ENCODE results near the gene PLD1.

PLD1 gene

DNA sequence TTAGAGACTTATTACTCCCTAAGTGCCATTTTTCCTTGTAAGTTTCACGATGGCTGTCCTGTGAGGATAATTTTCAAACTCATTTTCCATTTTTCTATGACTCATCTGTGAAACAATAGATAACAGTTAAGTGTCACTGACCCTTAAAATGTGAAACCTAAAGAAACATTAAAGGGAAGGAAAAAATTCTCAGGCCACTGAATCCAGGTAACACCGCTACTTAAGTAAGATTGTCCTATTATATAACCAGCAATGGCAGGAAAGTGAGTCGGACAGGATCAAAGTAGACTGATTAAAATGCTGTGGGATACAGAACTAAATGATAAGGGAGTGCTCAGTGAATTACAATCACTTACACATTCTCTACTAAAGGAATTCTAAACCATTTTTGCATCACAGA lies 12.4 kb downstream of the PLD1 start:
- no peak for DNase-seq (ENCODE audit: low read depth)

DNA sequence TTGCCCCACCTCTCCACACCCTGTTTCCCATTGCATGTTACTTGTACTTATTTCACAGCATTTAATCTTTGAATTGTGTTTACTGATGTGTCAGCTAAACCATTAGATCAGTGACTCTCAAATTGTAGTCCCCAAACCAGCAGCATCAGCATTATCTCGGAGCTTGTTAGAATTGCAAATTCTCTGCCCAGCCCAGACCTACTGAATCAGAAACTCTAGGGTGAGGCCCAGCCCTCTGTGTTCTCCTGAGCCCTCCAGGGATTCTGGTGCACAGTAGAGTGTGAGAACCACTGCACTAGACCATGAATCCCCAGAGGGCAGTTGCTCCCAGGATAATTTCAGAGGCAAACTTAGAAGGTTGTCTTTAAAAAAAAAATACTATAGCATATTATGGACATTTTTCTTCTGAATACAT lies 13.0 kb downstream of the PLD1 start:
- no peak for DNase-seq (ENCODE audit: low read depth)

DNA sequence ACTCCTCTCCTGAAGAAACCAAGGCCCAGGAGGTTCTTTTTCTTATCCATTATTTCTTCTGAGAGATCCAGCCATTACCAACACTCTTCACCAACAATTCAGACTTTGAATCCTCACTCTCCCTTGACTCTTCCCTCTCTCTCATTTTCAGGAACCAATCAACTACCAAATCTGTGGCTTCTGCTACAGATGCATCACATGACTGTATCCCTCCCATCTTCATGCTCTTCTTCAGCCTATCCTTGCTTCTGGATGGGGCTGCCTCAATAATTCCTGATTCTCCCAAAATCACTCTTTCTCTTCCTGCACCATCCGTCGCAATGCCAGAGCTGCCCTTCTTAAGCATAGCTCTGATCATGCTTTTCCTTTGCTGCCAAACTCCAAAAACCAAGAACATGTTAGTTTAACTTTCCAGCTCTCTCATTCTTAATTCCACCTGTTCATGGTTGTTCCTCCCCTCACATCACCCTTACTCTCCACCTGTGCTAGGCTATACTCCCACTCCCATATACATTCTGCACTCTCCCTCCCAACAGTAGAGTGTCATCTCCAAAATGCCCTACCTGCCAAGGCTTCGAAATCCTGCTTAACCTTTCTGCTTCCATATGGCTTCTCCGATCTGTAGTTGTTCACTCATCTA lies 13.5 kb downstream of the PLD1 start:
- no peak for DNase-seq (ENCODE audit: low read depth)

DNA sequence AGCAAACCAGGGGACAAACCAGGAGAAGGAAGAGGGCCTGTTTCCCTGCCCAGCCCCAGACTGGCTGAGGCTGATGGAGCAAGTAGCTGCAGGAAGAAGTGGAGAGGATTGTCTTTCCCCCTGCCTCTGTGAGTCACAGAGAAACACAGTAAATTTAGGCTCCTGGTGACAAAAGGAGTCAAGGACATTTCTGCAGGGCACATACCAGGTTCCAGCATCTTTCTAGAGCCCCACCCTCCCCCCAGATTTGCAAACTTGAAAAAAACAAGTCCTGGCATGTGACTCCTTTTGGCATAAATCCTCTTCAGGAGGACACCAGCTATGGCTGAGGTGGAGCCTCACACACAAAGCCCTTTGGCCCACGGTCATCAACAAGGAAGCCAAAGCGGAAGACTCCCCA lies 17.8 kb downstream of the PLD1 start:
- DNase-seq (ENCODE audit: low read depth) = no peak

DNA sequence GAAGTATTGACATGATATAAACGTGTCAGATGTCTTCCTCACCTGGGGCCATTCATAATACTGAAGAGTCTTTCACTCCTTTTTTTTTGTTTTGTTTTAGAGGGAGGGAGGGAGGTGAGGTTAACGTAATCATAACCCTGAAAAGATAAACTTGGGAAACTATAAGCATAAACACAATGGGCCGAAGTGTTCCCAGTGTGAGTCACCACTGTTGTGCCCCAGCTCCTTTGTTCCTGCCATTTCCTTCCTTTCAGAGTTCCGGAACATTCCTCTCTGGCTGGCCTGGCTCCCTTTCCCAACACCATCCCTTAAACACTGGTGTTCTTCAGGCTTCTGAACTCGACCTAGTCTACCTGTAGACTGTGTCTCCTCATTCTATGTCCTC lies 18.6 kb downstream of the PLD1 start:
- no peak for DNase-seq (ENCODE audit: low read depth)

DNA sequence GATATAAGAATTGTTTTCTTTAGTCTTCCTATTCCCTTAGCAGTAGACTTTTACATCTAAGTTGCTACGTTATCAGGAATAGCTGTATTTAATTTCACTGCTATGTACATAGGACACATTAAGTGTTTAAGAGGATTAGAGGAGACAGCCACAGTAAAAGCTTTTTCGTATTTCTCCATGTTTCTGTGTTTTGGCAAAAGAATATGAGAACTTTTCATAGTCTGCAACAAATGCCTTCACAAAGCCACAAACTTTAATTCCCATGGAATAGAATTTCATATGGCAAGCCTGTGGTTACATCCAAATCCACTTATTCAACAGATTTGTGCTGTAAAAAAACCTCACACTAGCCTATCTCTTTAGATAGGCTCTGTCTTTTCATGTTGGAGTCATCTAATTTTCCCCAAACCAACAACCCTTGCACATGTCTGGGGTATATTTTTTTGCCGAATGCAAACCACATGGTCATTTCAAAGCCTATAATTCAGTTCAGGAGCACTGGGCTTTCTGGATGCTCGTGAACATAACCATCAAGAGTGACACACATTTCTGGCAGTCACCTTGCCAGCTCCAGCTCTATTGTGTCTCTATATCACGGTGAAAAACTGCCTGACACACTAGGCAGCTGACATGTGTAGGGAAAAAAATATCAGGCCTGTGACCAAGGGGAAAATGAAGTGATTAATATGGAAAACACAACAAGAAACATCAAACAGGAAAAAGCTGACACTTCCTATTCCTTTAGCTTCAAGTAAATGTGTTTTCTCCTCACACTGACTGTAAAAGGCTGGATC lies 19.2 kb downstream of the PLD1 start:
- no peak for DNase-seq (ENCODE audit: low read depth)

DNA sequence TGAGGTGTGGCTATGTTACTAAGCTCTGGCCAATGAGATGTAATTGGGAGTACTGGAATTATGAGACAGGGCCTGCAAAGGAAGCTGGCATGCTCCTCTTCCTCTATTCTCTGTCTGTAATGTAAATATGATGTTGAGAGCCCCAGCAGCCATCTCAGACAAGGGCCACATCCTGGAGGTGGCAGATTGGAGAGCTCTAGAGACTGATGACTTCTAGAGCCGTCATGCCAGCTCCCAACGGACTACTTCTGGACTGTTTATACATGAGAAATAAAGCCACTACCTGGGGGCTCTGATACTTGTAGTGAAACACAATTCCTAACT lies 19.7 kb downstream of the PLD1 start:
- no peak for DNase-seq (ENCODE audit: low read depth)

DNA sequence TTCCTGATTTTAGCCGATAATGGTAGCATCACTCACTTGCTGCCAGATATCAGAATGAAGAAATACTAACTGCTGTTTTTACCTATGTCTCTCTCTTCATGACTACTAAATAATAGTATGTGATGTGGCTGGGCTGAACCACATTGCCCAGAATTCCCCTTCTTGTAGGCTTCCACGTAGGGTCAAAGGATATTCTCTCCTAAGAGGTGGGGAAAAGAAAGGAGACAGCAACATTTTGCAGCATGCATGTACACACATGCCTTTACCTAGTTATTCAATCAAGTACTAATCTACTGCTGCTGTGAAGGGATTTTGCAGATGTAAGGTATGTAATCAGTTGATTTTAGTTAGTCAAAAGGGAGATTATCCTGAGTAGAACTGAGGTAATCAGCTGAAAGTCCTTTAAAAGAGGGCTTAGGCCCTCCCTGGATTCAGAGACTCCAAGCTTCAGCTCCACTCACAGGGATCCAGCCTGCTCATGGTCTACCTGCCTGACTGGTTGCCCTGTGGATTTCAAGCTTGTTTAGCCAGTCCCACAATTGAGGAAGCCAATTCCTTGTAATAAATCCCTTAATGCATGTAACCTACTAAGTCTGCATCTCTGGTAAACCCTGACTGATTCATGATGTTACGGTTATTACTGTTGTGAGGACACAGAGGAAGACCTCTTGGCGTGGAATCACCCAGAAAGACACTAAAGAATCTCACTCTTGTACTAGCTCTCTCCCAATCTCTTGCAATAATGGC lies 20.4 kb downstream of the PLD1 start:
- DNase-seq (ENCODE audit: low read depth) = no peak

DNA sequence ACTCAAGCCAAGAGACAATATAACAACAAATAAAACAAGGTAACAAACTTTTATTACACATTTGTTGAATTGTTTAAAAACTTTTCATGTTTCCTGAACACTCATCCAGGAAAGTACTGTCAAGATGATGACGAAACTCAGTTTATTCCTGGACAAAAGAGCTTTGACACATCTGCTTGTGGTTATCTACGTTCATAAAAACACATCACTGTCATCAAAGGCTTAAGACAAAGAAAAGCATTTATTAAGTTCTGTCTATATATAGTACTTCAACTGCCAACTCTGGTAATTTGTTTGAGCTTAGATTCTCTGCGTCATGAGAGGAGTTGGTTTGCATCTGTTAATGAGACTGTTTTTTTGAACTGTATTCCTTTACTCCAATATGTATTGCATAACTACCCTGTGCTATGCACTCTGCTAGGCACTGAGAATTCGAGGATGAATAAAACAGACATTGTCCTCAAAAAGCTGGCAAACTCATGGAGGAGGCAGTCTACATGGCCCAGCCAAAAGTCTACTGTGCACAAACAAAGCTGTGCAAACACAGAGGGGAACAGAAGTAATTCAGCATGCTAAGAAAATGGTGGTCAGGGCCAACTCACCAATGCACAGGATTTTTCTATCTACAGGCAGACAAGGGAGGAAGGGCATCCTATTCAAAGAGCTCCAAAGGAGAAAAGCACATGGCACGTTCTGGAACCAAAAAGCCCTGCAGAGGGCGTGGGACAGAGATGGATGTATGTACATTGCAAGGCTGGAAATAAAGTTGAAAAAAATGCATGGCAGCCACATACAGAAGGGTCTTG lies 21.5 kb downstream of the PLD1 start:
- DNase-seq (ENCODE audit: low read depth) = no peak

DNA sequence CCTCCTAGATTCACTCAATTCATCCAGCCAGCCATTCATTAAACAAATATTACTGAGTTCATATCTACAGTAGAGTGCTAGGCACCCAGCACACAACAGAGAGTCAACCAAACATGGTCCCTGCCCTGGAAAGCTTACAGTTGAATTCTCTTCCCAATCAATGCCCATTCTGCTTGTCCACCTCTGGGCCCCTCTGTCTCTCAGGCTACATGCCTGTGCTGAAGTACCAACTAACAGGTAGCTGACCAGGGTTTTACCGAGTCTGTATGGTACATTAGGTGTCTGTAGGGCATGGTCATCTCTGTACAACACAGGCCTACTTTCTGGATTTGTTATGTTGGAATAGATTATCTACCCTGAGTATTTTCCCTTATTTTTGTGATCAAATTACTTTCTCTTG lies 23.3 kb downstream of the PLD1 start:
- DNase-seq (ENCODE audit: low read depth) = no peak

DNA sequence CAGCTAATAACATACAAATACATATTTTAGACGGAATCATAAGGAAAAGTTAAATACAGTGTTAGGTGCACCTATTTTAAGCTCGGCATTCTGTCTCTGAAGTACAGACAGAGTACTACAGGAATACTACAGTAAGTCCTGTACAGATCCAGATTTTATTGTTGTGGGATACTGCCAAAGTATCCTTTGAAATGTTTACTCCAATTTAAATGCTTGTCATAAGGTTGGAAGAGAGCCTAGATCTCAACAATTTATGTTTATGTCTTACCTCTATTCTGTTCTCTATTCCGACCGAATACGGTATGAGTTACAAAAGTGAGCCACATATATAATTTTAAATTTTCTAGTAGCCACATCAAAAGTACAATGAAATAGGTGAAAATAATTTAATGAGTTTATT lies 25.3 kb downstream of the PLD1 start:
- DNase-seq (ENCODE audit: low read depth) = no peak

DNA sequence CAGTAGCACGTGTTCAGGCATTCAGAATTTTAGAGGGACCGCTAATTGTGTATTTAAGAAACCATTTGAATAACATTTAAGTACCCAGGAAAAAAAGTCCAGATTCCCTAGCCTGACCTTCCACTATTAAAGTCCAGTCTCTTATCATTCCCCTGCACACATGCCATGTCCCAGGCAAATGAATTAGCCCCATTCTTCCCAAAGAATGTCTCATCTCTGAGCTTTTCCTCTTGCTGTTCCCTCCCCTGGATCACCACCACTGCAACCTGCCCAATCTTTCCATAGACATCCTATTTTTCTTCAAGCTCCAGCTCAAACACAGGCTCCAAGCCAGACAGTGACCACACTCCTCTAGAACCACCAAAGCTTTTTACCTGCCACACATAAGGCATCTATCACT lies 25.9 kb downstream of the PLD1 start:
- no peak for DNase-seq (ENCODE audit: low read depth)

DNA sequence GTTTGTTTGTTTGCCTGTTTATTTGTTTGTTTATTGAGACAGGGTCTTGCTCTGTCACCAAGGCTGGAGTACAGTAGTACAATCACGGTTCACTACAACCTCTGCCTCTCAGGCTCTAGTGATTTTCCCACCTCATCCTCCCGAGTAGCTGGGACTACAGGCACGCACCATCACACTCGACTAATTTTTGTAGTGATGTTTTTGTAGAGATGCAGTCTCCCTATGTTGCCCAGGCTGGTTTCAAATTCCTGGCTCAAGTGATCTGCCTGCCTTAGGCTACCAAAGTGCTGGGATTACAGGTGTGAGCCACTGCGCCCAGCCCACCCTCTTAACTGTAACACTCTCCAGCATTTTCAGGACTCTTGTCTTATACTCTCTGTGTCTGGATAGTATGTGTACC lies 26.7 kb downstream of the PLD1 start:
- DNase-seq (ENCODE audit: low read depth) = no peak

DNA sequence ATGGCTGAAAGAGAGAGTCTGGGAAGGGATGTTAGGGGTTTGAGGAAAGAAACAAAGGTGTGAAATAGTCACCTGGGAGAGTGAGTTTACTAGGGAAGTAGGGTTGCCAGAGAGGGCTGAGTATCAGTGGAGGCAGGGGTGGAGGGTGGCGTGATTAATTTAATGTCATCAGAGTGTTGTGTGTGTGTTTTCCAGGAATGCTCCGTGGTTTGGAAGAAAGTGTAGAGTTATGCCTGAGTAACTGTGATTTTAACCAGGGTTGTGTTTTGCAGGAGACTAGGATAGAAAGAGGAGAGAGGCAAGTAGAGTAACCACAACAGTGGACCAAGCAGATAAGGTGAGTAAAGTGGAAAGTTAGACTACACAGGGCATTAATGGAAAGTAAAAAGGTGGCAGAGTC lies 27.2 kb downstream of the PLD1 start:
- no peak for DNase-seq (ENCODE audit: low read depth)

DNA sequence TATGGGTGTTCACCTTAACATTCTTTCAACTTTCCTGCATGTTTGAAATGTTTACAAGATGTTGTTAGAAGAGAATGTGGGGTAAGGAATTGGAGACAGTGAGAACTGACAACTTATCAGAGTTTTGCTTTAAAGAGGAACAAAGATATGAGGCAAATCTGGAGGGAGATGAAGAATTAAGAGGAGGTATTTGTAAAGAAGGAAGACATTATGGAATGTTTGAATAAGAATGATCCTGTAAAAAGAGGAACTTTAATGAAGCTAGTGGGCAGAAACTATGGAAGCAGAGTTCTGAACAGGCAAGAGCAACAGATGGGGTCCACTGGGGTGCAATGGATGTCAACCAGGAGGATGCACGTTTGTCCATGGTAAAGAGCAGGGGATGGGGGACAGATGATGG lies 27.7 kb downstream of the PLD1 start:
- no peak for DNase-seq (ENCODE audit: low read depth)

DNA sequence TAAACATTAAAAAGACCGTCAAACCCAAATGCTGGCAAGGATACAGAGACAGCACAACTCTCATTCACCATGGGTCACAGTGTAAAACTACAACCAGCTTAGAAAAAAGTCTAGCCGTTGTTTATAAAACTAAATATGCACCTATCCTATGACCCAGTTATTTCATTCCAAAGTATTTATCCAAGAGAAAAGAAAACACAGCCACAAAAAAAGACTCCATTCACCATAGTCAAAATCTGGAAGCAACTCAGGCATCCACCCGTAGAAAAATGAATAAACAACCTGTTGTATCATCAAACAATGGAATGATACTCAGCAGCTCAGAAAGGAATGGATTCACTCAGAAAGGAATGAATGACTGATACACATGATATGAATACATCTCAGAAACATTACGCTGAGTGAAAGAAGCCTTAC lies 28.6 kb downstream of the PLD1 start:
- DNase-seq (ENCODE audit: low read depth) = no peak

DNA sequence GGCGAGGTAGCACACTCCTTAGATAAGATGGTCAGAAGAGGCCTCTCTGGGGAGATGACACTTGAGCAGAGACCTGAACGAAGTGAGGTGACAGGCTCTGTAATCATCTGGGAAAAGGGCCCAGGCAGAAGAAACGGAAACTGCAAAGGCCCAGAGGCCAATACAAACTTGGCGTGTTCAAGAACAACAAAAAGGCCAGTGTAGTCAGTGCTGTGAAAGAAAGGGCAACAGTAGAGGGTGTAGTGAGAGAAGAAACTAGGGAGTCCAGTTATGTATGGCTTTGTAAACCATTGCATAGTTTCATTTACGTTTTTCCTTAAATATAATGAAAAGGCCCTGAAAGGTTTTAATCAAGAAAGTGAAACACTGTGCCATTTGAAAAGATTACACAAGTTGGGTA lies 31.8 kb downstream of the PLD1 start:
- no peak for DNase-seq (ENCODE audit: low read depth)

DNA sequence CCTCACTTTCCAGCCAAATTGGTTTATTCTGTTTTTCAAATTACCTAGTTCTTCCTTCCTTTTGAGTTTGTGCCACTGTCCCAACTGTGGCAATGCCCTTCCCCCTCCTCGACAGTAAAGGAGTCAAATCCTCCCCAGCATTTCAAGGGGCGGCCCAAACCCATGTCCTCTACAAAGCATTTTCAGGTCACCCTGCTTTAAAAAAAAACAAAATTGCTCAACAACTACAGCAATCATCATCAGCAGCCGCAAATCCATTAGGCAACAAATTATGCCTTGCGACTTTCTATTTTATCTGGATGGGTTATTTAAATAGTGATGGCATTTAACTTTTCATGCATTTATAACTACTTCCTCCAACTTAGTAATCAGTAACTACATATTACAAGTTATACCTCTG lies 32.7 kb downstream of the PLD1 start:
- no peak for DNase-seq (ENCODE audit: low read depth)

DNA sequence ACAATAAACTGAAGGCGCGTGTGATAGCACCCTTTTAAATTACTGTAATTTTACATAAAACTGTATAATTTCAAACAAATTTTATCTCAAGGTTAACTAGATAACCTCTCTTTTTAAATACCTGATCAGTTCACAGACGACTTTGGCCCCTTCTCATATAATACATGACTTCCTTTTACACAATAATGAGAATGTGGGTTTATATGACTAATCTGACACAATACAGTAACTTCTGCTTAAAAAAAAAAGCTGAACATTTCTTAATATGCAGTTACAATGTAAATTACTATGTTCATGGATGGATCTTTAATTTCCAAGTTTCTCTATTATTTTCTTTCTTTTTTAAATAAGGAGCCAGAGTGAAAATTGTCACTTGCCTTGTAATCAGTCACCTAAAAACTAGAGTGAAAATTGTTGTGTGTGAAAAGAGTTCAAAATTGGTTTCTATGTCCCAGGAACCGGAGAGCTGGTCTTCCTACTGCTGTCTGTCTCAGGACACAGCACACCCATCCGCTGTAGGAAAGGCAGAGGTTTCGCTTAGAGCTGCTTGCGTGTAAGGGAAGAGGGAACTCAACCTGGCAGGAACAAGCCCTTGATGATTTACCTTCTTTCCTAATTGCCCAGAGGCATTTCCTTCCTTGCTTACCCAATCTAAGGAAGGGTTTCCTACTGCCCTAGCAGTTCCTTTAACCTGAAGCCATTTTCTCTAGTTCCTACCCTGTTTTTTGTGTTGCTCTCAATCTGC lies 33.3 kb downstream of the PLD1 start:
- no peak for DNase-seq (ENCODE audit: low read depth)

DNA sequence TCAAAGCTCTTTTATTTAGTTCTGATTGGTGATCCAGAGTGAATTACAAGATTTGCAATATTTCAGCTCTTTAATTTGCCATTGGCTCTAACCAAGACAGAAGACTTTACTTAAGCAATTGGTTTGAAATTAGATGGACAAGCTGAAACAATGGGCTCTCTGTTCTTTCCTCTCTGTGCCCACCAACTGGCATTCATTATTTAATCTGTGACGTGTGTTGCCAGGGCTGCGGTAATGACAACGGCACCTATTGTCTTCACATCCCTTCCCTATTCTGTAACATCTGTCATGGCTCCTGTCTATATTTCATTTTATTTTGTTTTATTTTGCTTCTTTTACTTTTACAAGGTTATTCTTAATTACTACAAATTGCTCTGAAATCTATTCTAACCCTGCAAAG lies 33.9 kb downstream of the PLD1 start:
- no peak for DNase-seq (ENCODE audit: low read depth)

DNA sequence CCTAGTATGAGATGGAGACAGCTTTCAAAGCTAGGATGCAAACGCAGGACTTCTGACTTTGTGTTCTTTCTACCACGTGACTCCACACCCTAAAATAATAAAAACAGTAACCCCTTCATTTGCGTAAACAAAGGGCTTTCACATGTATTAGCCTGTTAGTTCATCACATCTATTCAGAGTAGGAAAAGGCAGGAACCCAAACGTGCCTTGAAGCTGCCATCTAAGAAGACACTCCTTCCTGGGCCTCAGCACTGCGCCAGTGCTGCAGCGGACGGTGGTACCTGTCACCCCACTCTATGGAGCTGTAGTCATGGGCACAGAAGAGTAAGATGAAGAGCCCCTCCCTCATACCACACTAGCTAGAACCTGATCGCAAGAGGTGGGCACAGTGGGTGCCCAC lies 34.3 kb downstream of the PLD1 start:
- DNase-seq (ENCODE audit: low read depth) = no peak

DNA sequence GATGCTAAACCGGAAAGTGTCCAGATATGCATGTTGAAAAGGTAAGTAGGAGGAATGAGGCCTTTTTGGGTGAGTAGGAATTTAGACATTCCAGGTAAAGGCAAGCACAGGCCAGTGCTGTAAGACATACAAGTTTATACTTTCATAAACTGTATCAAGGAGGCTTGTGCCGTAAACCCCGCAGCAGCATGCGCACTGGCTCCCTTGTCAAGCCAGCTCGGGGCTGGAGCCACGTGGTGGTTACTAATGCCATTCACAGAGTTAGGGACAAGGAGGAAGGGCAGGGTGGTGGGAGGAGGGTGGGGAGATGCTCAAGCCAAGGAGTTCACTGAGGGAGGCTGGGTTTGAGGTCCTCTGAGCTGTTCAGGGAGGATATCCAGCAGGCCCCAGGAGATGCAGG lies 35.8 kb downstream of the PLD1 start:
- no peak for DNase-seq (ENCODE audit: low read depth)

All from T follicular helper cell (primary cell).